SK-N-SH treated with all-trans-retinoic acid at 6 μM for 48 hours (cell line): Measurements from ENCODE around the gene PPP1R13B.

Experiments used
- ATAC-seq: fragments of 200-7000 bp; cut with Tn5 transposase; 3 replicates; pipeline ENCODE4 v1.9.1; 2020; ENCODE audit warnings: mild to moderate bottlenecking, moderate library complexity
- ARNTL ChIP-seq: fragments of 450-650 bp; formaldehyde crosslinking; IDR thresholded peaks from 2 replicates; pipeline ENCODE4 v1.5.0; 2020; ENCODE audit warnings: low read depth, mild to moderate bottlenecking, moderate library complexity, borderline replicate concordance
- BACH2 ChIP-seq: fragments of 250-450 bp; sonication (Bioruptor Pico); IDR thresholded peaks from 2 replicates; pipeline ENCODE4 v1.9.0; 2021; ENCODE audit warnings: mild to moderate bottlenecking, borderline replicate concordance
- CSRNP3 ChIP-seq: fragments of 250-450 bp; sonication (Bioruptor Pico); IDR thresholded peaks from 2 replicates; pipeline ENCODE4 v1.5.1; 2021; ENCODE audit warnings: mild to moderate bottlenecking, moderate library complexity
- GLIS3 ChIP-seq: fragments of 250-450 bp; sonication (Bioruptor Pico); IDR thresholded peaks from 2 replicates; pipeline ENCODE4 v1.5.0; 2020; ENCODE audit warnings: mild to moderate bottlenecking, moderate library complexity
- ISL1 ChIP-seq: fragments of 250-450 bp; sonication (Bioruptor Pico); IDR thresholded peaks from 2 replicates; pipeline ENCODE4 v2.1.2; 2022; ENCODE audit warnings: mild to moderate bottlenecking, moderate library complexity
- OSR1 ChIP-seq: fragments of 250-450 bp; sonication (Bioruptor Pico); IDR thresholded peaks from 2 replicates; pipeline ENCODE4 v1.8.0; 2022; ENCODE audit warnings: moderate library complexity, mild to moderate bottlenecking, inconsistent platforms
- PATZ1 ChIP-seq: fragments of 250-450 bp; sonication (Bioruptor Pico); IDR thresholded peaks from 2 replicates; pipeline ENCODE4 v1.8.0; 2020; ENCODE audit warnings: mild to moderate bottlenecking, moderate library complexity, borderline replicate concordance
- POU6F1 ChIP-seq: fragments of 250-450 bp; sonication (Bioruptor Pico); IDR thresholded peaks from 2 replicates; pipeline ENCODE4 v1.8.0; 2021; ENCODE audit warnings: low read depth, mild to moderate bottlenecking, moderate library complexity, borderline replicate concordance
- PPARA ChIP-seq: fragments of 250-450 bp; sonication (Bioruptor Pico); IDR thresholded peaks from 2 replicates; pipeline ENCODE4 v1.5.0; 2020; ENCODE audit warnings: mild to moderate bottlenecking, borderline replicate concordance
- RARB ChIP-seq: fragments of 250-450 bp; sonication (Bioruptor Pico); IDR thresholded peaks from 2 replicates; pipeline ENCODE4 v1.8.0; 2021; ENCODE audit warnings: mild to moderate bottlenecking, moderate library complexity
- TCF4 ChIP-seq: fragments of 250-450 bp; sonication (Bioruptor Pico); IDR thresholded peaks from 2 replicates; pipeline ENCODE4 v1.8.0; 2021; ENCODE audit warnings: mild to moderate bottlenecking, moderate library complexity, borderline replicate concordance
- TSHZ2 ChIP-seq: fragments of 250-450 bp; sonication (Bioruptor Pico); IDR thresholded peaks from 2 replicates; pipeline ENCODE4 v1.5.0; 2020; ENCODE audit warnings: mild to moderate bottlenecking, moderate library complexity
- ZC3H10 ChIP-seq: fragments of 250-450 bp; sonication (Bioruptor Pico); IDR thresholded peaks from 2 replicates; pipeline ENCODE4 v1.5.1; 2021; ENCODE audit warnings: mild to moderate bottlenecking, moderate library complexity
- ZFP30 ChIP-seq: fragments of 450-650 bp; formaldehyde crosslinking; IDR thresholded peaks from 2 replicates; pipeline ENCODE4 v1.5.0; 2022; ENCODE audit warnings: mild to moderate bottlenecking, moderate library complexity
- ZNF565 ChIP-seq: fragments of 450-650 bp; formaldehyde crosslinking; conservative IDR thresholded peaks from 2 replicates; pipeline ENCODE4 v1.5.0; 2020; ENCODE audit warnings: low read depth, mild to moderate bottlenecking, moderate library complexity
- ZNF70 ChIP-seq: fragments of 450-650 bp; formaldehyde crosslinking; IDR thresholded peaks from 2 replicates; pipeline ENCODE4 v1.5.0; 2020; ENCODE audit warnings: mild to moderate bottlenecking, moderate library complexity
- ZNF8 ChIP-seq: fragments of 450-650 bp; formaldehyde crosslinking; IDR thresholded peaks from 2 replicates; pipeline ENCODE4 v1.5.0; 2020; ENCODE audit warnings: mild to moderate bottlenecking, moderate library complexity

The PPP1R13B gene

GRCh38 chr14:103839579-103839978 is 7.8 kb downstream of the PPP1R13B start:
- no peak for TF ChIP-seq ISL1 (CRISPR knock-in tag)
- no peak for TF ChIP-seq TCF4 (CRISPR knock-in tag)
- no peak for TF ChIP-seq PATZ1 (CRISPR knock-in tag)
- TF ChIP-seq ZNF565 (CRISPR knock-in tag): no peak
- TF ChIP-seq BACH2 (CRISPR knock-in tag): no peak
- no peak for TF ChIP-seq TSHZ2 (CRISPR knock-in tag)
- no peak for TF ChIP-seq CSRNP3 (CRISPR knock-in tag)
- TF ChIP-seq ZNF8 (CRISPR knock-in tag): no peak
- TF ChIP-seq ZFP30 (CRISPR knock-in tag): no peak
- peak; percentile 59; the same call in 2 of the 3 replicates for ATAC-seq

- no peak for TF ChIP-seq GLIS3
- no peak for TF ChIP-seq OSR1
- TF ChIP-seq PPARA: no peak
- no peak for TF ChIP-seq ZNF8 (CRISPR knock-in tag)
- no peak for TF ChIP-seq ZNF70 (CRISPR knock-in tag)
- TF ChIP-seq ZNF565 (CRISPR knock-in tag): no peak
- no peak for TF ChIP-seq ARNTL (CRISPR knock-in tag)
- no peak for ATAC-seq
Observed at GRCh38 chr14:103838117-103838516, 9.3 kb downstream of the PPP1R13B start.

- no peak for TF ChIP-seq PATZ1 (CRISPR knock-in tag)
- no peak for TF ChIP-seq ZFP30 (CRISPR knock-in tag)
- no peak for TF ChIP-seq RARB (CRISPR knock-in tag)
Observed at GRCh38 chr14:103836976-103837725, 10.2 kb downstream of the PPP1R13B start.

GRCh38 chr14:103834956-103835355 is 12.4 kb downstream of the PPP1R13B start:
- ATAC-seq: no peak

More at GRCh38 chr14:103836976-103837725, 10.2 kb downstream of the PPP1R13B start:
- no peak for ATAC-seq

More at GRCh38 chr14:103834956-103835355, 12.4 kb downstream of the PPP1R13B start:
- TF ChIP-seq ZNF8 (CRISPR knock-in tag): no peak
- no peak for TF ChIP-seq RARB (CRISPR knock-in tag)
- TF ChIP-seq ARNTL (CRISPR knock-in tag): no peak
- TF ChIP-seq ZFP30 (CRISPR knock-in tag): no peak
- TF ChIP-seq TSHZ2 (CRISPR knock-in tag): no peak
- no peak for TF ChIP-seq TCF4 (CRISPR knock-in tag)
- TF ChIP-seq ZC3H10 (CRISPR knock-in tag): no peak
- TF ChIP-seq ZNF70 (CRISPR knock-in tag): no peak
- TF ChIP-seq POU6F1 (CRISPR knock-in tag): no peak
- TF ChIP-seq, all 23 proteins: peak for 0
